Measurements from ENCODE around the gene HTR4.
"Not testable (repeated sequence)": the region's sequence is repeated elsewhere in the genome, so short reads cannot be mapped to it uniquely, and the experiment has no call there.

HTR4 gene

GRCh38 chr5:148482697-148483462 is 171.4 kb downstream of the HTR4 start:
- in situ Hi-C loops (cut with MboI; ENCODE audit: low sequenced_read_pairs), result no loop called here

GRCh38 chr5:148482196-148482595 is 172.1 kb downstream of the HTR4 start:
- in situ Hi-C loops (cut with MboI; ENCODE audit: low sequenced_read_pairs), result no loop called here

GRCh38 chr5:148477429-148477828 is 176.9 kb downstream of the HTR4 start:
- in situ Hi-C loops (cut with MboI; ENCODE audit: low sequenced_read_pairs), result no loop called here

- in situ Hi-C loops (cut with MboI; ENCODE audit: low sequenced_read_pairs), result no loop called here
These were observed 178.0 kb downstream of the HTR4 start for GRCh38 chr5:148476302-148476701.

GRCh38 chr5:148474025-148474511 is 180.3 kb downstream of the HTR4 start:
- in situ Hi-C loops (cut with MboI; ENCODE audit: low sequenced_read_pairs), result no loop called here

- in situ Hi-C loops (cut with MboI; ENCODE audit: low sequenced_read_pairs), result no loop called here
These were observed 182.9 kb downstream of the HTR4 start for GRCh38 chr5:148471379-148471778.

GRCh38 chr5:148469501-148469935 is 184.8 kb downstream of the HTR4 start:
- in situ Hi-C loops (cut with MboI; ENCODE audit: low sequenced_read_pairs), result no loop called here

GRCh38 chr5:148468746-148469145 is 185.6 kb downstream of the HTR4 start:
- in situ Hi-C loops (cut with MboI; ENCODE audit: low sequenced_read_pairs), result not testable (repeated sequence)

- in situ Hi-C loops (cut with MboI; ENCODE audit: low sequenced_read_pairs), result no loop called here
These were observed 186.4 kb downstream of the HTR4 start for GRCh38 chr5:148467958-148468357.

- in situ Hi-C loops (cut with MboI; ENCODE audit: low sequenced_read_pairs), result no loop called here
These were observed 188.1 kb downstream of the HTR4 start for GRCh38 chr5:148466236-148466580.

GRCh38 chr5:148465381-148466235 is 188.7 kb downstream of the HTR4 start:
- in situ Hi-C loops (cut with MboI; ENCODE audit: low sequenced_read_pairs), result no loop called here

- in situ Hi-C loops (cut with MboI; ENCODE audit: low sequenced_read_pairs), result no loop called here
These were observed 194.7 kb downstream of the HTR4 start for GRCh38 chr5:148459669-148460068.

- in situ Hi-C loops (cut with MboI; ENCODE audit: low sequenced_read_pairs), result no loop called here
These were observed 196.1 kb downstream of the HTR4 start for GRCh38 chr5:148458036-148458888.

GRCh38 chr5:148457183-148457620 is 197.1 kb downstream of the HTR4 start:
- in situ Hi-C loops (cut with MboI; ENCODE audit: low sequenced_read_pairs), result no loop called here

- in situ Hi-C loops (cut with MboI; ENCODE audit: low sequenced_read_pairs), result no loop called here
These were observed 199.1 kb downstream of the HTR4 start for GRCh38 chr5:148455185-148455584.

- in situ Hi-C loops (cut with MboI; ENCODE audit: low sequenced_read_pairs), result no loop called here
These were observed 199.8 kb downstream of the HTR4 start for GRCh38 chr5:148454576-148454975.

- in situ Hi-C loops (cut with MboI; ENCODE audit: low sequenced_read_pairs), result no loop called here
These were observed 201.7 kb downstream of the HTR4 start for GRCh38 chr5:148452499-148453193.

- in situ Hi-C loops (cut with MboI; ENCODE audit: low sequenced_read_pairs), result no loop called here
These were observed 207.7 kb downstream of the HTR4 start for GRCh38 chr5:148446611-148447010.

- in situ Hi-C loops (cut with MboI; ENCODE audit: low sequenced_read_pairs), result no loop called here
These were observed 208.7 kb downstream of the HTR4 start for GRCh38 chr5:148445578-148445977.

- in situ Hi-C loops (cut with MboI; ENCODE audit: low sequenced_read_pairs), result no loop called here
These were observed 210.3 kb downstream of the HTR4 start for GRCh38 chr5:148443998-148444397.
